Measurements from ENCODE around the gene RBMXL3. TPM values are rescaled to one million over a fixed set of nuclear protein-coding genes. Genes with fewer than 3 reads are reported as not detected.

The RBMXL3 gene
- total RNA-seq, 1 donor from 2014 or later, result not detected

GRCh38 chrX:115233497-115234455 lies 44.6 kb downstream of the RBMXL3 start, which contains the start of gene LRCH2:
LRCH2 (minus strand) TSS chrX:115234096; CDS start chrX:115234041, 55 bp downstream.
- ATAC-seq (no peak), DNase-seq (ENCODE audit: low spot score) (no peak)

GRCh38 chrX:115234461-115234860 lies 45.3 kb downstream of the RBMXL3 start:
- ATAC-seq (no peak), DNase-seq (ENCODE audit: low spot score) (no peak)

GRCh38 chrX:115236560-115236959 lies 47.4 kb downstream of the RBMXL3 start:
- no peak for DNase-seq (ENCODE audit: low spot score)
- no peak for ATAC-seq

- ATAC-seq (no peak), DNase-seq (ENCODE audit: low spot score) (no peak)
Observed at GRCh38 chrX:115237056-115237455, 47.8 kb downstream of the RBMXL3 start.

Other genes with a start within 250 kb of the RBMXL3 start
- 0.88 TPM for gene IL13RA2, start 171.8 kb upstream of the RBMXL3 start, total RNA-seq
- not detected for gene LRCH2, start 44.7 kb downstream of the RBMXL3 start, total RNA-seq
- gene LUZP4, start 100.3 kb downstream of the RBMXL3 start, total RNA-seq, result not detected

All from left lobe of liver (tissue), 2 donors.